Measurements from ENCODE around the gene TEX54.

TEX54 gene

DNA sequence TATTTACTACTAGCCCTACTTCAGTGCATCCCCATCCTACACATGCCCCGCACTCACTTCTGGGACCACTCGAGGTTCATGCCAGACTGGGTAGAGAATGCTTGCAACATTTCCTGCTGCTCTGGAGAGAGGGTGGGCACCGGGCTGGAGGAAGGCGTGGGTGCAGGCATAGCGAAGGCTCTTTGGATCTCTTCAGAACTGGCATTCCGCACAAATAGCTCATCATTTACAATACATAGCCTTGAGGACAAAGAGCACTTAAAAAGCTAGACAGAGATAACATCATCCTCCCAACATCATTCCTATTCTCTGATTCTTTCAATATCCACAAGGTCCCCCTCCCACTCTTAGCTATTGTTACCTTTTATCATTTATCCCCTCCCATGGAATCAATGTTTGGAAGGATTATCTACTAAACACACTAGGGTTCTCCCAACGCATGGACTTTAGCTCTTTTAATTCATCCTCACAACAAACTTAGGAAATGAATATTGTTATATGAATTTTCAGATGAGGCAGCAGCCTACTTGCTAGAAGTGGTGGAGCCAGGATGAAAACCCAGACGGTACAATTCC, 38.4 kb downstream of the TEX54 start (continued):
- TF ChIP-seq, protein P1, sequence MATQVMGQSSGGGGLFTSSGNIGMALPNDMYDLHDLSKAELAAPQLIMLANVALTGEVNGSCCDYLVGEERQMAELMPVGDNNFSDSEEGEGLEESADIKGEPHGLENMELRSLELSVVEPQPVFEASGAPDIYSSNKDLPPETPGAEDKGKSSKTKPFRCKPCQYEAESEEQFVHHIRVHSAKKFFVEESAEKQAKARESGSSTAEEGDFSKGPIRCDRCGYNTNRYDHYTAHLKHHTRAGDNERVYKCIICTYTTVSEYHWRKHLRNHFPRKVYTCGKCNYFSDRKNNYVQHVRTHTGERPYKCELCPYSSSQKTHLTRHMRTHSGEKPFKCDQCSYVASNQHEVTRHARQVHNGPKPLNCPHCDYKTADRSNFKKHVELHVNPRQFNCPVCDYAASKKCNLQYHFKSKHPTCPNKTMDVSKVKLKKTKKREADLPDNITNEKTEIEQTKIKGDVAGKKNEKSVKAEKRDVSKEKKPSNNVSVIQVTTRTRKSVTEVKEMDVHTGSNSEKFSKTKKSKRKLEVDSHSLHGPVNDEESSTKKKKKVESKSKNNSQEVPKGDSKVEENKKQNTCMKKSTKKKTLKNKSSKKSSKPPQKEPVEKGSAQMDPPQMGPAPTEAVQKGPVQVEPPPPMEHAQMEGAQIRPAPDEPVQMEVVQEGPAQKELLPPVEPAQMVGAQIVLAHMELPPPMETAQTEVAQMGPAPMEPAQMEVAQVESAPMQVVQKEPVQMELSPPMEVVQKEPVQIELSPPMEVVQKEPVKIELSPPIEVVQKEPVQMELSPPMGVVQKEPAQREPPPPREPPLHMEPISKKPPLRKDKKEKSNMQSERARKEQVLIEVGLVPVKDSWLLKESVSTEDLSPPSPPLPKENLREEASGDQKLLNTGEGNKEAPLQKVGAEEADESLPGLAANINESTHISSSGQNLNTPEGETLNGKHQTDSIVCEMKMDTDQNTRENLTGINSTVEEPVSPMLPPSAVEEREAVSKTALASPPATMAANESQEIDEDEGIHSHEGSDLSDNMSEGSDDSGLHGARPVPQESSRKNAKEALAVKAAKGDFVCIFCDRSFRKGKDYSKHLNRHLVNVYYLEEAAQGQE (tag by site-specific recombination; IDR thresholded peaks at IDR 0.05): no peak
- no peak for TF ChIP-seq ZNF514 (tag by site-specific recombination; IDR thresholded peaks at IDR 0.05)
- no peak for TF ChIP-seq ZNF529 (tag by site-specific recombination; IDR thresholded peaks at IDR 0.05; ENCODE audit: insufficient replicate concordance)
- TF ChIP-seq, protein P2, sequence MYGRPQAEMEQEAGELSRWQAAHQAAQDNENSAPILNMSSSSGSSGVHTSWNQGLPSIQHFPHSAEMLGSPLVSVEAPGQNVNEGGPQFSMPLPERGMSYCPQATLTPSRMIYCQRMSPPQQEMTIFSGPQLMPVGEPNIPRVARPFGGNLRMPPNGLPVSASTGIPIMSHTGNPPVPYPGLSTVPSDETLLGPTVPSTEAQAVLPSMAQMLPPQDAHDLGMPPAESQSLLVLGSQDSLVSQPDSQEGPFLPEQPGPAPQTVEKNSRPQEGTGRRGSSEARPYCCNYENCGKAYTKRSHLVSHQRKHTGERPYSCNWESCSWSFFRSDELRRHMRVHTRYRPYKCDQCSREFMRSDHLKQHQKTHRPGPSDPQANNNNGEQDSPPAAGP (tag by site-specific recombination; IDR thresholded peaks at IDR 0.05): no peak
- TF ChIP-seq ZSCAN23 (tag by site-specific recombination; IDR thresholded peaks at IDR 0.05): no peak
- TF ChIP-seq ZNF335 (tag by site-specific recombination; conservative IDR thresholded peaks at IDR 0.05): no peak
- no peak for TF ChIP-seq ZNF596 (tag by site-specific recombination; IDR thresholded peaks at IDR 0.05)
- TF ChIP-seq, protein P3, sequence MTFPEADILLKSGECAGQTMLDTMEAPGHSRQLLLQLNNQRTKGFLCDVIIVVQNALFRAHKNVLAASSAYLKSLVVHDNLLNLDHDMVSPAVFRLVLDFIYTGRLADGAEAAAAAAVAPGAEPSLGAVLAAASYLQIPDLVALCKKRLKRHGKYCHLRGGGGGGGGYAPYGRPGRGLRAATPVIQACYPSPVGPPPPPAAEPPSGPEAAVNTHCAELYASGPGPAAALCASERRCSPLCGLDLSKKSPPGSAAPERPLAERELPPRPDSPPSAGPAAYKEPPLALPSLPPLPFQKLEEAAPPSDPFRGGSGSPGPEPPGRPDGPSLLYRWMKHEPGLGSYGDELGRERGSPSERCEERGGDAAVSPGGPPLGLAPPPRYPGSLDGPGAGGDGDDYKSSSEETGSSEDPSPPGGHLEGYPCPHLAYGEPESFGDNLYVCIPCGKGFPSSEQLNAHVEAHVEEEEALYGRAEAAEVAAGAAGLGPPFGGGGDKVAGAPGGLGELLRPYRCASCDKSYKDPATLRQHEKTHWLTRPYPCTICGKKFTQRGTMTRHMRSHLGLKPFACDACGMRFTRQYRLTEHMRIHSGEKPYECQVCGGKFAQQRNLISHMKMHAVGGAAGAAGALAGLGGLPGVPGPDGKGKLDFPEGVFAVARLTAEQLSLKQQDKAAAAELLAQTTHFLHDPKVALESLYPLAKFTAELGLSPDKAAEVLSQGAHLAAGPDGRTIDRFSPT (tag by site-specific recombination; IDR thresholded peaks at IDR 0.05): no peak

DNA sequence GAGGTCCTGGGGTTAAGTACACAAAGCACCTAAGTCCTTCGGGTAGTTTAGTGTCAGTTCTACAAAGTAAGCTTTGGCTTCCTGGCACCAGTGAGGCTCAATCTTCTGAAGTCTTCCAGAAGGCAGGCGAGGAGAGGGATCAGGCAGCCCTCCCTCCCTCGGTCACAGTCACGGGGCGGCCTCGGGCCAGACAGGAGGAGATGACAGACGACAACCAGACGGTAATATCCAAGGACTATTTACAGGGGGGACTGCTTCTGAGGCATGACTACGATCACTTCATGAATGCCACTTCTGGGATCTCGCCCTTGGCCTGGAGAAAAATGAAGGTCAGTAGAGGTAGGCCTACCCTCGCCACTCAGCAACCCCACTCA, 40.5 kb downstream of the TEX54 start:
- TF ChIP-seq ZBTB17 (tag by site-specific recombination; IDR thresholded peaks at IDR 0.05) (peak; percentile 84), GLIS1 (tag by site-specific recombination; IDR thresholded peaks at IDR 0.05) (peak; percentile 3; the same call in 1 of the 2 replicates), ZFHX2 (tag by site-specific recombination; conservative IDR thresholded peaks at IDR 0.05) (no peak)
- TF ChIP-seq, protein P4, sequence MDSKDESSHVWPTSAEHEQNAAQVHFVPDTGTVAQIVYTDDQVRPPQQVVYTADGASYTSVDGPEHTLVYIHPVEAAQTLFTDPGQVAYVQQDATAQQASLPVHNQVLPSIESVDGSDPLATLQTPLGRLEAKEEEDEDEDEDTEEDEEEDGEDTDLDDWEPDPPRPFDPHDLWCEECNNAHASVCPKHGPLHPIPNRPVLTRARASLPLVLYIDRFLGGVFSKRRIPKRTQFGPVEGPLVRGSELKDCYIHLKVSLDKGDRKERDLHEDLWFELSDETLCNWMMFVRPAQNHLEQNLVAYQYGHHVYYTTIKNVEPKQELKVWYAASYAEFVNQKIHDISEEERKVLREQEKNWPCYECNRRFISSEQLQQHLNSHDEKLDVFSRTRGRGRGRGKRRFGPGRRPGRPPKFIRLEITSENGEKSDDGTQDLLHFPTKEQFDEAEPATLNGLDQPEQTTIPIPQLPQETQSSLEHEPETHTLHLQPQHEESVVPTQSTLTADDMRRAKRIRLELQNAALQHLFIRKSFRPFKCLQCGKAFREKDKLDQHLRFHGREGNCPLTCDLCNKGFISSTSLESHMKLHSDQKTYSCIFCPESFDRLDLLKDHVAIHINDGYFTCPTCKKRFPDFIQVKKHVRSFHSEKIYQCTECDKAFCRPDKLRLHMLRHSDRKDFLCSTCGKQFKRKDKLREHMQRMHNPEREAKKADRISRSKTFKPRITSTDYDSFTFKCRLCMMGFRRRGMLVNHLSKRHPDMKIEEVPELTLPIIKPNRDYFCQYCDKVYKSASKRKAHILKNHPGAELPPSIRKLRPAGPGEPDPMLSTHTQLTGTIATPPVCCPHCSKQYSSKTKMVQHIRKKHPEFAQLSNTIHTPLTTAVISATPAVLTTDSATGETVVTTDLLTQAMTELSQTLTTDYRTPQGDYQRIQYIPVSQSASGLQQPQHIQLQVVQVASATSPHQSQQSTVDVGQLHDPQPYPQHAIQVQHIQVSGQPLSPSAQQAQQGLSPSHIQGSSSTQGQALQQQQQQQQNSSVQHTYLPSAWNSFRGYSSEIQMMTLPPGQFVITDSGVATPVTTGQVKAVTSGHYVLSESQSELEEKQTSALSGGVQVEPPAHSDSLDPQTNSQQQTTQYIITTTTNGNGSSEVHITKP (tag by site-specific recombination; IDR thresholded peaks at IDR 0.05): peak; percentile 45; the same call in 1 of the 2 replicates
- H3K4me1 ChIP-seq (ENCODE audit: control insufficient read depth, insufficient read depth, low read length): no peaks in the 10 kb centered on the region
- peaks cover 8 to 75% of the 10 kb centered on the region in 2 experiments; a peak in 2 of 3 replicates for H3K36me3 ChIP-seq (ENCODE audit: control insufficient read depth in 2 of 2, insufficient read depth in 1 of 2, low read length in 2 of 2)
- no peak overlapping the region for H3K4me3 ChIP-seq (ENCODE audit: low read depth, low read length)
- H3K9me3 ChIP-seq (ENCODE audit: control insufficient read depth, insufficient read depth, low read depth, low read length): no peaks in the 10 kb centered on the region
- ChIA-PET POLR2A (interaction anchor here (0.5 to 1.5 kb wide), 6 partner anchors 12 to 191 kb away, joined by 3 to 9 read pairs (median 4); partner anchors contain the start of genes MTA2, NXF1 and ZBTB3), CTCF (interaction anchor here (0.6 to 0.7 kb wide), 2 partner anchors 76 to 1170 kb away, joined by 3 to 5 read pairs; no protein-coding TSS in a partner anchor)
- peak overlapping the region; percentile 91 for H3K27ac ChIP-seq (ENCODE audit: extremely low read depth, low read depth, low read length)

Data from HEK293 (cell line).